ENCODE results near the gene CHN2.

The CHN2 gene

DNA sequence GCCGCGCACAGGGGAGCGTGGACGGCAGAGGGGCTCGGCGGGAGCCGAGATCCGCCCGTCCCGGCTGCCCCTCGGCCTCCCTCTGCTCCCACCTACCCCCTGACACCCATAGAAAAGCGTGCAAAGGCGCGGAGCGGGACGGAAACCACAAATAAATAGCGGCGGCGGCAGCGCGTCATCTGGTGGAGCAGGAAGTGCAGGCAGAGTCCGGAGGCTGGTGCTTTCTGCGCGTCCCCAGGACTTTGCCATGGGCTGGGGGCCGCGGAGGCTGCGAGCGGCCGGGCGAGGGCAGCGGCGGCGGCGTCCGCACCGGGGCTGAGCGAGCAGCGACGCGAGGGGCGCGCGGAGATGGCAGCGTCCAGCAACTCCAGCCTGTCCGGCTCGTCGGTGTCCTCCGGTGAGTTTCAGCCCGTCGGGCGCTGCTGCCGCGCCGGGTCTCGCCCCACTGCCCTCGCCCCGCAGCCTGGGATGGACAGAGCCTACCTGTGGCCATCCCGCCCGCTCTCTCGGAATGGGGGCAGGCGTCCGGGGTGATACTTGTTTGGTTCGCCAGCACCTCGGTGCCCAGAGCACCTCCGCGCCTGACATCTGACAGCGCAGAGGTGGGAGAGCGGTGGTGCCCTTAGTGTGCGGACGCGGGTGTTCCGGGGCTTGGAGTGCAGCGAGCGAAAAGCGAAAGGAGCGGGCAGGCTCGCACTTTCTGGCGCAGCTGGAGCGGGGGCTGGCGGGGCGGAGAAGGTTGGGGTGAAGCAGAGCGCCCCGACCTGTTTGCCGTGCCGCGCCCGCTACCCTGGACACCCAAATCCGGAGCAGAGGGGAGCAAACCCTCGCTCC, at the start of gene CHN2:
TSS of gene CHN2 (plus strand) at position 182 of the 834 bp plus-strand sequence.
- ATAC-seq, result peak; percentile 27 to 46

DNA sequence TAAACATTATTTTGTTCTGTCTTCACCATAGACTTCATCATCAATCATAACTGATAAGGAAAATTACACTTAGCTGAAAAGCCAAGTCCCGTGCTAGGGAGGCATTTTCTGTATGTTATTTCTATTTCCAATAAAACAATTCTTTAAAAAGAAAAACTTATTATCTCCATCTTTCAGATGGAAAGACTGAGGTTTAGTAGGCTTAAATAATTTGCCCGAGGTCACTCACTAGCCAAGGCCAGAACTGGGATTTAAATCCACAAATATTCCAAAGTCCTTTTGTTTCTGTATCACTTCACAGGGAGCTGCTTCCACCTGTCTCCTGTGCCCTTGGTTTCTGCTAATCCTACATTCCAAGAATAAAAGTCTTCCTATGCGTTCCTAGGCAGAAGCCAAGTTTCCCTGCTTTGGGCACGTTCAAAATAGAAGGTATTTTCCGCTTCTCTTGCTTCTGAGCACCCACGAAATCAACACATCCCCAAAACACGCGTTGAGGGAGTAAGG, 49.0 kb upstream of the CHN2 start:
- no peak for ATAC-seq

DNA sequence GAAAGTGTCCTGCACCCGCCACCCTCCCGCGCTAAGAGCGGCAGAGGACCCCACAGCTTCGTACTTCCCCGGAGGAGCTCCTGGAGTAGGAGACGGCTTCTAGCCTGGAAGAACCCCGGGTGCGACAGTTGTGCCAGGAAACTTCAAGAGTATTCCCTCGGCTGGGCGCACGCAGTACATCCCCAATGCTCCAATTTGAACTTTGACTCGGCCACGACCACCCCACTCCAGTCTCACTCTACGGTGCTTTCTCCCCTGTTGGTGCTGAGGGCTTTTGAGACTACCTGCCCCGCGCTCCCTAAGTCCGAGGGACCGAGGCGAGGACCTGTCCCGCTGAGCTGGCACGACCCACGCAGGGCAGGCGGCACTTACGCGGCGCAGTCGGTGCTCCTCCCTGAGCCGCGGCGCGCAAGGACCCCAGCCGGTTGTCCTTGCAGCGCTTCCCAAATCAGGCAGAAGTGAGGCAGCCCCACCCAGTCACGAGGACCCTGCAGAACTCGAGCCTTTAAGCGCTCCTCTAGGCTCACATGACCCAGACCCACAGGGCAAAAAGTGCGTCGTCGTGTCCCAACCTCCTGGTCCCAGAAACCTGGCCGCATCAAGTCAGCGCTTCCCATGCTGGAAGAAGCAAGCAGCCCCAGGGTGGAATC, 48.4 kb upstream of the CHN2 start, which contains the start of gene CPVL:
TSS of gene CPVL (minus strand) at position 481 of the 650 bp plus-strand sequence. CDS start 25,476 bp downstream, outside the sequence.
- no peak for ATAC-seq

DNA sequence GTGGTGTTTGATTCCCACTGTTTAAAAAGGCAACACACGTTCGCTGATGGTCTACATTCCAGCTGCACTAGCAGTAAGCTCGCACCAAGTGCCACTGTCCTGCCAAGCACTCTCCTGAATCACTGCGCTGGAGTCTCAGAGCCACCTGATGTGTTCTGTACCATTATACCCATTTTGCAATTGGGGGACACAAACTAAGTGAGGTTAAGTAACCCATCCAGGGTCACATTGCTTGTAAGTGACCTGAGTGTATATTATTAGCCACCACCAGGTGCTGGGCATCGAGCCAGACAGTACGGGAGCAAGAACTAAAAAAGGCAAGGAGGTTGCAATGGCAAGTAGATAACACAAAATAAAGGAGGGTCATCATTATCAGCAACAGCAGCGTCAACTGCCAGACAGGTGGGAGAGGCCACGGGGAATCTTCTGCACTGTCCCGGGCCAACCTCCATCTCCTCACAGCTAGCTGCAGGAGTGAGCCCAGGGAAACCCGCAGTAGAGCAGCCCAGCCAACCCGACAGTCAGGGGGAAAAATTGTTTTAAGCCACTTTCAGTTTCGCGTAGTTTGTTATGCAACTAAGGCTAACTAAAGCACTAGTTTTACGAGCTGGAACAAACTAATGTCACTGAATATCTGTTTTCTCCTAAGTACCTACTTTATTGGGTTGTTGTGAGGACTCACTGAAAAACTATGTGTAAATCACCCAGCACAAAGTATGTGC, 47.5 kb upstream of the CHN2 start:
- no peak for ATAC-seq

DNA sequence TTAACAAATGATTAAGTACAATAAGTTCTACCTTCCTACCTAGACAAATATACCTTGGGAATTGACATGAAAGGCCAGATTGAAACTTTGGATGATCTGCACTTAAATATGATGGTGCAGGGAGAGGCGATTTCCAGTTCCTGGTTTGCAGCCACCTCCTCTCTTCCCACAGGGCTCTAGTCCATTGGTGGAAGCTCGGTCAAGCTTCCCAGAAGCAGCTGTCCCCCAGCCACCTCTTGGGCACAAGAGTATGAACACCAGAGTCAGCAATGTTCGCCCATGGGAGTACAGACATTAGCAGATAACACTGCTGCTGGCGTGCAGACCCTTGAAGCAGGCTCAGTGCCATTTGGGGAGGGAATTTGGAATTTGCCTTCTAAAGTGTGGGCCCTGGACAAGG, 46.8 kb upstream of the CHN2 start:
- no peak for ATAC-seq

DNA sequence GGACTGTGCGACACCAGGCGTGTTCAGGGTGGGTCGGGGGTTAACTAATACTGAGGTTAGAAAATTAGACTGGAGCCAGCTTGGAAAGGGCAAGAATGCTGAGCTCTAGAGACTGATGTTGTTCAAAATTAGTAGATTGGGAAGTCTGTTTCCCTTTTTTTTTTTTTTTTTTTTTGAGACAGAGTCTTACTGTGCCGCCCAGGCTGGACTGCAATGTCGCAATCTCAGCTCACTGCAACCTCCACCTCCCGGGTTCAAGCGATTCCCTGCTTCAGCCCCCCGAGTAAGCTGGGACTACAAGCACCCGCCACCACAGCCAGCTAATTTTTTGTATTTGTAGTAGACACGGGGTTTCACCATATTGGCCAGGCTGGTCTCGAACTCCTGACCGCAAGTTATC, 45.5 kb upstream of the CHN2 start:
- no peak for ATAC-seq

DNA sequence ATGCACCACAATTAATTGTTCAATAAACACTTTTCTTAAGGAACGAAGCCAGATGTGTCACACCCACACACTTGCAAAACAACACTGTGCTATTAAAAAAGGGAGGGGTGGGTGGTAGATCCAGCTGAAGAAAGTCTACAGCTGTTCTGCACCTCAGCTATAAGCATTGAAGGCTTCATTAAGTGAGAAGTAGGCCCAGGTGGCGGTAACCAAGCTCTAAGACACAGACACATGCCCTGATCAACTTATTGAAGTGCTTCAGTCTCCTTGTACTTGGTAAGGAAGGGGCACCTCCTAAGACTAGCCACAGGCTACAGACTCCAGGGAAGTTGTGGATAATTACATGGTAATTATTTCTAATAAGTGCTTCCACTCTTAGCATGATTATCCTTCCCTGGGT, 43.7 kb upstream of the CHN2 start:
- ATAC-seq, result no peak

DNA sequence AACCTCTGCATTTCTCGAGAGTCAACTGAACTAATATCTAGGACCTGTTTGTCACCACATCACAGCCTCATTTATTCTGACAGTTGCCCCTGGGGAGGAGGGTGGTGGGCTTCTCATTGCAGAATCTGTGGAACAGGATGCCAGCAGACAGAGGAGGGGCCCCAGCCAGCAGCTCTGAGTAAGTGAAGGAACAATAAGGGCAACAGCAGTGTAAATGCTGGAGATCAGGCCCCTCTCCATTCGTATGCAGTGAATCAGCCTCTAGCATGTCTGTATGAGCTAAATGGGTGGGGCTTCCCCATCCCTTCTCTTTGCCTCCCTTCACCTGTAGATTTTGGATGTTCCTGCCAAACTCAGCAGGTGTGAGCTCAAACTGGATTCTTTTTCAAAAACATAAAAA, 40.5 kb upstream of the CHN2 start:
- no peak for ATAC-seq

DNA sequence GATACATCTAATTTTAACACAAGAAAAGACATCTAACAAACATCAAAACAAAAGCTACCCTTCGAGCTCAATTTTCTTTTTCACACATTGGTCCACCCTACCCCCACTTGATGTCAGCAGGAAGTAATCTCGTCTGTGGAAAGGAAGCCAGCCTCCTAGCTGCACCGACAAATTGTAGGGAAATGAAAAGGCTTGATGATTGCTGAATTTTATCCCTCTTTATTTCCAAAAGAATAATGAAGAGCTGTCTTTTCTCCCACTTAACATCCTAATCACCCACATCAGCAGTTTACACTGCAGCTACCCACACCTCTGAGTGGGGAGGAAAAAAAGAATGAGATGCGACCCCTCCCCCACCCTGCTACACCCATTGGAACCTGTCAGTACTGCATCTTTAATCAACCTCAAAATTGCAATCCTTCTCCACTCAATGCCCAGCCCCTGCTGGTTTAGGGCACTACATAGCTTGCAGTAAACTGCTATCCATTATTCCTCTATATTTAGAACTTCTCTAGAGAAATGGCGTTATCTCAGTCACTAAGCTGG, 37.6 kb upstream of the CHN2 start:
- ATAC-seq, result no peak

DNA sequence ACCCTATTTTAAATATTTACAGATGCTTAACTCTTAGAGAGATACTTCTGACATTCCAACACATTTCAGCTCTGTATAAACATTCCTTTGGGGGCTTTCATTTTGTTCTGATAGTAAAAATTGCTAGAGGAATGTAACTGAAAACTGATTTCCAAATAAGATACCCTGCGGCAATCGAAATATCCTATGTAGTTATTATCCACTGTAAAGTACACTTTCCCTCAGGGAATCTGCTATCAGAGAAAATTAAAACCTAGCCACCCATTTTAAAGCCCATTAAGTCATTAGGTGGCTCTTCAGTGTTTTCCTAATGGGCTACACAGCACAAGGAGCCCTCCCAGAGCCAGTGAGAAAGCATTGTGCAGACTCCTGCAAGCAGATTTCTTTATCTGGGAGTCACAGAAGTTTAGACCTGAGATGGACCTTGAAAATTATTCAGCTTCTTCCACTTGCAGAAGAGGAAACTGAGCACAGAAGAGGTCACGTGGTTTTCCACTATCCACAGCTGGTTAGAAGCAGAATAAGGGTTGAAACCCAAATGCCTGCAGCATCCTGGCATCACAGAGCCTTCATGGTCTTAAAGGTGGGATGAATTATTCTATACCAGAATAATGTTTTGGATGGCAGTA, 35.7 kb upstream of the CHN2 start:
- ATAC-seq, result no peak

DNA sequence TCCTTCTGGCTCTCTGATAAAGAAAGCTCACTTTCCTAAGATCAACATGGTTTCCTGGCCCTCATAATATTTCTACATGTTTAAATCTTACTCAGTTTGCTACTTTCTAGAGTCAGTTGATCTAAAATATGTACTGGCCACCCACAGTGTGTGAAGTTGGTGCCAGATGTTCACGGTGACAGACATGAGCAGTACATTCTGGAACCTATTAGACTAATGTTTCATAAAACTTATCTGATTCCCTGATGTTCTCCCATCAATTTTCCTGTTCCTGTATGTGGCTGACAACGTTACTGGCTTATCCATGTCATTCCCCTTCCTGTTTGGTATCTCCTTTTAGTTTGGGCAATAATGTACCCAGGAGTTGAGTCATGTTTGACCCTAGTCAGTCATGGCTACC, 34.5 kb upstream of the CHN2 start:
- ATAC-seq, result no peak

DNA sequence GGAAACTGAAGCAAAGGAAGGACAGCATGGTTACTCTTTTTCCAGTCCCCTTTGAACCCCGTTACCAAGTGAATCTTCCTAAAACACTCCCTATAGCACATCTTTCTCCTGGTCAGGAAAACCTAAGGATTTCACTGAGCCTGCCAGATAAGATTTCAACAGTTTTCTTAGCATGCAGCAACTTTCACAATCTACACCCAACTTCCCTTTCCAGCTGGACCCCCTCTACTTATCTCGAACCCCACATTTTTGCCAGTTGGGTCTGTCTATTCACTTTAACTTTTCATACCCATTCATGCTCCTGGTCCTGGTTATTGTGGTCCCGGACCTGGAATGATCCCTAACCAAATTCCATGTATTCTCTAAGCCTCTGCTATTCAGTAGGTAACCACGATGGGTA, 33.3 kb upstream of the CHN2 start:
- ATAC-seq, result no peak

DNA sequence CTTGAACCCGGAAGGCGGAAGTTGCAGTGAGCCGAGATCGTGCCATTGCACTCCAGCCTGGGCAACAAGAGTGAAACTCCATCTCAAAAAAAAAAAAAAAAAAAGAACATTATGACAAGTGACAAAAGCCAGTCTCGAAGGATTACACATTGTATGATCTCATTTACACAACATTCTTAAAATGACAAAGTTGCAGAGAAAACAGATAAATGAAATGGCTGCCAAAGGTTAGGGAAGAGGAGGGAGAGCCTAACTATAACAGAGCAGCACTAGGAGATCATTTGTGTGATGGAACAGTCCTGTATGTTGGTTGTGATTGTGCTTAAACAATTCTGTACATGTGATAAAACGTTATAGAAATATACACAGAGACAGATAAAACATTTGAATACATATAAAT, 32.0 kb upstream of the CHN2 start:
- ATAC-seq, result no peak

DNA sequence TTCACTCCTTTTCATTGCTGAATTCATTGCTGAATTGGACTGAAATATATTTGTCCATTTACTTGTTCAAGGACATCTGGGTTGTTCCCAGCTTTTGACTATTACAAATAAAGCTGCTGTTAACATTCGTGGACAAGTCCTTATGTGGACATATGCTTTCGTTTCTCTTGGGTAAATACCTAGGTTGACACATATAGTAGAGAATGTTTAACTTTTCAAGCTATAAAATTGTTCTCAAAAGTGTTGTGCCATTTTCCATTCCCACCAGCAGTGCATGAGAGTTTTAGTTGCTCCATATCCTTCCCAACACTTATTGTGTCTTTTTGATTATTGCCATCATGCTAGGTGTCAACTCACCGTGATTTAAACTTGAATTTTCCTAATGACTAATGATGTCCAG, 30.7 kb upstream of the CHN2 start:
- ATAC-seq, result no peak

DNA sequence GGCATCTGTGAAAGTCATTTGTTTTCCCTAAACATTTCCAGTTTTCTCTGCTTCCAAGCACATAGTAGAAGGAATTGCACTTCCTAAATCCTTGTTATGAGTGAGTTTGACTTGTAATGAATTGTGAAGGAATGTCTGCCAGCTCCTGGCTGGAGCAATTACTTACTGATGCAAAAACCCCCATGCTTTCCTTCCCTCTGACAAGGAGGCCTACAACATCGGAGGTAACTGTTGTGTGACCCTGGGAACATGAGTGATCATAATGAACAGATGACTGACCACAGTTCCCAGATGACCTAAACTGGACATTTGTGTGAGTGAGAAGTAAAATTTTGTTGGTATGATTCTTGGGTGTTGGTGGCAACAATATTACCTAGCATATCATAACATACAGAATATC, 26.9 kb upstream of the CHN2 start:
- no peak for ATAC-seq

DNA sequence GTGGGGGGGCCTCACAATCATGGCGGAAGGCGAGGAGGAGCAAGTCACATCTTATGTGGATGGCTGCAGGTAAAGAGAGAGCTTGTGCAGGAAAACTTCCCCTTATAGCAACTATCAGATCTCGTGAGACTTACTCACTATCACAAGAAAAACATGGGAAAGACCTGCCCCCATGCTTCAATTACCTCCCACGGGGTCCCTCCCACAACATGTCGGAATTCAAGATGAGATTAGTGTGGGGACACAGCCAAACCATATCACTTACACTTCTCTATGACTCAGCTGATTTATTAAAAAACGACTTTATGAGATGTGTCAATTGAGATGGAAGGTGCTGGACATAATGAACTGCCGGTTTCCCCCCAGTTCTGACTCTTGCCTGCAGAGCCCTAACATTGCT, 23.8 kb upstream of the CHN2 start:
- ATAC-seq, result no peak

DNA sequence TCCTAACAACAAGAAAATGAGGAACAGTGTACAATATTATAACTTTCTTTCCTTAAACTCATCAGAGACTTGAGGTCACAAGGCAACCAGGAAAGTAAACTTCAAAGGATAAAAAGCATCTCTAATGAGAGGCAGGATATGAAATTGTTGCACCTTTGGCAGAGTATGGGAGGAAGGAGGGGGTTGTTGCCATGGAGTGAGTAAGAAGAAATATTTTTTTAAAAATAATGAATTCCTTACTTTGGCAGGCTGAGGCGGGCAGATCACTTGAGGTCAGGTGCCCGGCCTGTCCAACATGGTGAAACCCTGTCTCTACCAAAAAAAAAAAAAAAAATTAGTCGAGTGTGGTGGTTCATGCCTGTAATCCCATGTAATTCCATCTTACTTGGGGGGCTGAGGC, 21.1 kb upstream of the CHN2 start:
- no peak for ATAC-seq

DNA sequence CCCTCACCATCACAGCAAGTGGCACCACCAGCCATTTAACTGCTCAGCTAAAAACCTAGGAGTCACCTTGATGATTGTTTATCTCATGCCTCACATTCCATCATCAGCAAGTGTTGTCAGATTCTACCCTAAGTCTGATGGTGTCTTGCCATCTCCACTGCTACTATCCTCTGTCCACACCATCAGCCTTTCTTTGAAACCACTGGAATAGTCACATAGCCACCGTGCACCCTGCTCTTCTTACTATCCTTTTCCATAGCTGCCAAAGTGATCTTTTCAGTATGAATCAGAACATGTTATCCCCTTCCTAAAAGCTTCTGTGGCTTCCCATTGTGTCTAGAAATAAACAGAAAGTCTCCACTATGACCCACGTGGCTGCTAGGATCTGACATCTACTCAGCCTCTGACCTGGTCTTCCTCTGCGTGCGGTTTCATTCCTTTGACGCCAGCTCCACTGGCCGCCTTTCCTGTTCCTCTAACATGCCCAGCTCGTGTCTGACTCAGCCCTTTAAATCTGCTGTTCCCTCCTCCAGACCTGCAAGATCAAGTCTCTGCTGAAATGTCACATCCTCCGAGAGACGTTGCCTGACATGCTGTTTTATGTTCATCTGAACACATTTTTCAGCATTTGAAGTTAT, 16.5 kb upstream of the CHN2 start:
- no peak for ATAC-seq

DNA sequence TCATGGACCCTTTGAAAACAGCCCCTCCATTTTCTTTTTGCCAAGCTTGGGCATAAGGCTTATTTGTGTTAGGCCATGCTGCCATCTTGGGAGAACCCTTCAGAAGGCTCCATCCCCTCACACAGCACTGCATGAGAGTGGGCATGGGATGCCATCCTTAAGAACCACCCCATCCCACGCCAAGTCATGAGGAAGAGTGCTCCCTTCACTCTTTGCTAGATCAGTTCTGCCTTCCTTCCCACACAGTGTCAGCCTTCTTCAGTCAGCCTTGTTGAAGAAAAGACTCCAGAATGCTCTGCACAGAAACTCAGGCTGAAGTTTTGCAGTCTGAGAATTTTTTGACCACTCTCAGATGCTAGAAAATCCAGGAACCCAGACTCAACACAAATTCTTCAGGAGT, 15.5 kb upstream of the CHN2 start:
- no peak for ATAC-seq

DNA sequence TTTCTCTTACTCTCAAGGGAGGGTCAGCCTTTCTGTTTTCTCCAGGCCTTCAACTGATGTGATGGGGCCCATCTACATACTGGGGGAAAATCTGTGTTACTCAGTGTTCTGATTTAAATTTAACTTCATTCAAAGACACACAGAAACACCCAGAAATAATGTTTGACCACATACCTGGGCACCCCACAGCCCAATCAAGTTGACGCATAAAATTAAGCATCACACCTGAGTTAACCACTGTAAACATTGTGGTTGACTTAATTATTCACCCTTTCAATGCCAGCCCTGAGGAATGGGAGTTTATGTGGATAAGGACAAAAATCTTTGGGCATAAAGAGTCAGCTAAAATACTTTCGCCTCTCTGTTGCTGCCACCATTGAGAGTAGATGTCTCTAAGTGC, 10.0 kb upstream of the CHN2 start:
- no peak for ATAC-seq

DNA sequence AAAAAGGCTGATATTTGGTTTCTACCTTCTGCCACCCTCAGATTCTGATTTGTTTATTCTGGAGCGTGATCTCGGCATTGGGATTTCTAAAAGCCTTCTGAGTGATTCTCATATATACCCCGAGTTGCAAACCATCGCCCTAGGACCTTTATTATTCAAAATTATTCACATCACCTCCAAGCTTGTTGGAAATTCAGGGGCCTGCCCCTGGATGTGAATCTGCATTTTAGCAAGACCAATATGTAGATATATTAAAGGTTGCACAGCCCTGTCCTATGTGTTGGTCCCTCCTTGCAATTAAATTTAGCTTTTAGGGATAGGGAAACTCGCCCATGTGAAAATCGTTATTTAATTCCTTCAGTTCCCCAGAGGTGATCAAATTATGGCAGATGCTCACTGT, 9.0 kb upstream of the CHN2 start:
- no peak for ATAC-seq

DNA sequence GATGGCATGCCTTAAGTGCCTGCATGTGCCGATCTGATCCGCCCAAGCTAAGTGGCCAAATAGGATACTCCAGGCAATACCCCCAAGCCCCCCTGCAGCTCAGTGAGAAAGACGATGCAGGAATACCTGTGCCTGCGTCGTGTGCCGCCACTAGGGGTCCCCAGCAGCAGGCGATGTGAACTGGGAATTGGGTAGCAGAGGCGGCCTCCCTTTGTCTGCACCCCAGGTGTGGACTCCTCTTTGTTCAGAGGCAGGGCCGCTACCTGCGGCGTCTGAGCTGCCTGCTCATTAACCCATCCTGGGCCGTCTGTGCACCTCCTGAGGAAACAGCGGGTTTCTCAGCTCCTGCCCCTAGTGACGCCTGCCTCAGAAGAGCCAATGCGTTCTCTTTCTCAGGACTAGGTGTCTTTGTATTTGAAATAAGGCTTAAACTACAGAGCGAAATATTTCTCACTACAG, 4.8 kb upstream of the CHN2 start:
- no peak for ATAC-seq

Data from activated CD4-positive, CD25-positive, alpha-beta regulatory T cell treated with anti-CD3 and anti-CD28 coated beads, Interleukin-2, amount 50 U/mL, for 24 hours (primary cell).